Stimulated activated memory B cell treated with anti-CD40 and anti-IgM and Interleukin-4, amounts not matched to agents 10 μg/mL and 1 μg/mL and 100 μg/mL, for 72 hours (primary cell): ENCODE data around the gene TTYH3.
A peak's percentile ranks its signal among the peaks of the same experiment; 100 is the strongest.
"Not testable (repeated sequence)": the region's sequence is repeated elsewhere in the genome, so short reads cannot be mapped to it uniquely, and the experiment has no call there.

ENCODE experiments used
- ATAC-seq: fragments of 150-1000 bp; cut with Tn5 transposase; 2 replicates; pipeline ENCODE4 v1.10.0; 2021
- H3K27ac Mint-ChIP-seq: one replicate; pipeline ENCODE4 v1.8.0; 2022; ENCODE audit warnings: mild to moderate bottlenecking, mixed read lengths
- H3K27me3 Mint-ChIP-seq: one replicate; pipeline ENCODE4 v1.8.0; 2022; ENCODE audit warnings: mixed read lengths
- H3K36me3 Mint-ChIP-seq: one replicate; pipeline ENCODE4 v1.8.0; 2022; ENCODE audit warnings: mixed read lengths
- H3K4me1 Mint-ChIP-seq: one replicate; pipeline ENCODE4 v1.8.0; 2022; ENCODE audit warnings: mixed read lengths
- H3K4me3 Mint-ChIP-seq: one replicate; pipeline ENCODE4 v1.8.0; 2022; ENCODE audit warnings: mild to moderate bottlenecking, moderate library complexity, mixed read lengths
- H3K9me3 Mint-ChIP-seq: one replicate; pipeline ENCODE4 v1.8.0; 2022; ENCODE audit warnings: mixed read lengths

The TTYH3 gene

DNA sequence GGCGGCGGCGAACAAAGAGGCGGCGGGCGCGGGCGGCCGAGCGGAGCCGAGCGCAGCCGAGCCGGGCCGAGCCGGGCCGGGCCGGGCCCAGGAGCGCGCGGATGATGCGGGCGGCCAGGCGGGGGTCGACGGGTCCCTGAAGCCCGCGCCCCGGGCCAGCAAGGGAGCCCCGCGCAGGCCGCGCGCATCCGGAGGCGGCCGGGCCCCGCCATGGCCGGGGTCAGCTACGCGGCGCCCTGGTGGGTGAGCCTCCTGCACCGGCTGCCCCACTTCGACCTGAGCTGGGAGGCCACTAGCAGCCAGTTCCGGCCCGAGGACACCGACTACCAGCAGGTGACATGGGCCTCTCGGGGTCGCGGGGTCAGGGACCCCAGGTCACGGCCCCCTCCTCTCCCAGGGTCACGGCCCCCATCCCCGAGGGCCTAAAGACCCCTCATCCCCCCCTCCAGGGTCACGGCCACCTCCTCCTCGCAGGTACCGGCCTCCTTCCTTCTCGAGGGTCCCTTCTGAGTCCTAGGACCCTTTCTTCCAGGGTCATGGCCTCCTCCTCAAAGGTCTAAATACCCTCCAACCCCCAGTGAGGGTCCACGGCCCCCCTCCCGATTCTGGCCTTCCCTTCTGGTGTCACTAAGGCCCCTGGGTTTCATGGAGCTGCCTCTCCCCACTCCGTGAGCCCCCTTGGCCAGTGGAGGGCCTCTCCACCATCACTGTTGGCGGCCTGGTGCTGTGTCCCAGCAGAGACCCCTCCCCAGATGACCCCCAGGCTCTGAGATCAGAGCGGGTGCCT is at the start of gene TTYH3:
TSS of gene TTYH3 (plus strand) at position 41 of the 787 bp plus-strand sequence. CDS start at position 211, 170 bp downstream.
- Mint-ChIP-seq H3K27ac (peak within 1 kb of the TSS; percentile 94), H3K4me3 (peak within 1 kb of the TSS; percentile 97), H3K36me3 (no peaks in the 10 kb centered on the region), H3K27me3 (no peaks in the 10 kb centered on the region), H3K9me3 (no peaks in the 10 kb centered on the region), H3K4me1 (peaks cover 55% of the 10 kb centered on the region)
- peak; percentile 60 for ATAC-seq

- no peaks in the 10 kb centered on the region for H3K9me3 Mint-ChIP-seq
- H3K4me1 Mint-ChIP-seq, result no peaks in the 10 kb centered on the region
- no peak for ATAC-seq
- H3K27ac Mint-ChIP-seq, result no peak overlapping the region
- H3K36me3 Mint-ChIP-seq, result peaks cover 36% of the 10 kb centered on the region
- H3K4me3 Mint-ChIP-seq, result no peak overlapping the region
- H3K27me3 Mint-ChIP-seq, result no peaks in the 10 kb centered on the region
Observed at GRCh38 chr7:2582006-2582735, 49.6 kb upstream of the TTYH3 start.

DNA sequence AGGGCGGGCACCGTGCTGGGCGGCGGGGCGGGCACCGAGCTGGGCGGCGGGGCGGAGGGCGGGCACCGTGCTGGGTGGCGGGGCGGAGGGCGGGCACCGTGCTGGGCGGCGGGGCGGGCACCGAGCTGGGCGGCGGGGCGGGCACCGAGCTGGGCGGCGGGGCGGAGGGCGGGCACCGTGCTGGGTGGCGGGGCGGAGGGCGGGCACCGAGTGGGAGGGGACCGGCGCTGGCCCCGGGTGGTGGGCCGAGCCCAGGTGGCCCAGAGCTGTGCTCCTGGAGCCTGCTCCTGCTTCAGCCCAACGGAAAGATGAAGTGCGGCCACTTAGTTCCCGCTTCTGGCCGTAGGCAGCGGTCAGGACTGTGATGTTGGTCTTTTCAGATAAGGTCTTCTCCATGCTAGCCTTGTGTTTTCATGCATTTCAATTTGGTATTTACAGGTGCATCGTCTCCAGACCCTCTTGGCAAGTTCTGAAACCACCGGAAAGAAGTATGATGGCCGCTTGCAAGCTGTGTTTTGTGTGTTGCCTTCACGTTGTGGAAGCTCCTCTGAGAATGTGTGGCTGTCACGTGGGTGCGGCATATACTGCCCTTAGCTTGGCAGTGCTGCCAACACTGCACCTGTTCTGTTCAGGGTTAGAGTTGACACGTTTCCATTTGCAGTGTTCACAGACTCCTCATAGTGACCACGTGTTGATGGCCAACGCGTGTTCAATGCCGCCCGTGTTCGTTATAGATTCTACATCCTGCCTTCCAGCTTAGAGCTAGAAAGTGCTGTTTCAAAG is 47.8 kb upstream of the TTYH3 start:
- H3K36me3 Mint-ChIP-seq, result peaks cover 34% of the 10 kb centered on the region
- H3K27ac Mint-ChIP-seq, result no peak overlapping the region
- no peaks in the 10 kb centered on the region for H3K4me1 Mint-ChIP-seq
- H3K9me3 Mint-ChIP-seq, result no peaks in the 10 kb centered on the region
- no peaks in the 10 kb centered on the region for H3K27me3 Mint-ChIP-seq
- ATAC-seq, result no peak
- H3K4me3 Mint-ChIP-seq, result no peak overlapping the region

- Mint-ChIP-seq H3K36me3 (peaks cover 27% of the 10 kb centered on the region), H3K27ac (no peak overlapping the region), H3K9me3 (no peaks in the 10 kb centered on the region), H3K27me3 (no peaks in the 10 kb centered on the region), H3K4me3 (no peak overlapping the region), H3K4me1 (no peaks in the 10 kb centered on the region)
- no peak for ATAC-seq
Observed at GRCh38 chr7:2585446-2585845, 46.3 kb upstream of the TTYH3 start.

DNA sequence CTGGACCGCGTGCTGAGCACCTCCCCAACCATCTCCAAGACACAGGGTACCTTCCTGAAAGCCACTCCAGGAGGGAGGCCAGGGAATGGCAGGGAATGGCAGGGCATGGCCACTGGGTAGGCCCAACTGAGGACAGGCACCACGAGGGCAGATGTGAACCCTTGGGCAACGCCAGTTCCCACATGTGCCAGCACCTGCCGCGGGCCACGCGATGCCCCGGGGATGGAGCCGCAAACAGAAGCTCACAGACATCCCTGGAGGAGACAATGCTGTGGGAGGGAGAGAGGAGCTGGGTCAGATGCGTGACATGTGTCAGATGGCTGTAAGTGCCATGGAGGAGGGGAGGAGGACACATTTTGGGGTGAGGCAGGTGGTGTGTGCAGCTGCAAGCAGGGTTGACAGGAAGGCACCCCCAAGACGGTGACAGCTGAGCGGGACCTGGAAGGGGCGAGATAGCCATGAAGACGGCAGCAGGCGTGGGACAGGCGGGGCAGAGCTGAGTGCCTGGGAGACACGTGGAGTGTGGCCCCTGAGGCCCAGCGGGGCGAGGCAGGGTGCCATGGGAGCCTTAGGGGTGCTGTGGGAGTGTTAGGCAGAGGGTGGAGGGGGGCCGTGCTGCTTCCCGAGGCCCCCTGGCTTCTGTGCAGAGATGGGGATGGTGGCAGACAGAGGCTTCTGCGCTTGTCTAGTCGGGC is 45.3 kb upstream of the TTYH3 start:
- no peak overlapping the region for H3K4me3 Mint-ChIP-seq
- H3K27me3 Mint-ChIP-seq, result no peaks in the 10 kb centered on the region
- H3K27ac Mint-ChIP-seq, result no peak overlapping the region
- no peaks in the 10 kb centered on the region for H3K9me3 Mint-ChIP-seq
- peaks cover 27% of the 10 kb centered on the region for H3K36me3 Mint-ChIP-seq
- H3K4me1 Mint-ChIP-seq, result no peaks in the 10 kb centered on the region
- ATAC-seq, result no peak

- Mint-ChIP-seq H3K27ac (no peak overlapping the region), H3K4me1 (no peaks in the 10 kb centered on the region), H3K27me3 (no peaks in the 10 kb centered on the region), H3K4me3 (no peak overlapping the region), H3K9me3 (no peaks in the 10 kb centered on the region), H3K36me3 (peaks cover 27% of the 10 kb centered on the region)
- ATAC-seq, result no peak
Observed at GRCh38 chr7:2587134-2587533, 44.7 kb upstream of the TTYH3 start.

GRCh38 chr7:2587778-2588177 is 44.0 kb upstream of the TTYH3 start:
- H3K27me3 Mint-ChIP-seq, result no peaks in the 10 kb centered on the region
- H3K4me1 Mint-ChIP-seq, result no peaks in the 10 kb centered on the region
- H3K27ac Mint-ChIP-seq, result no peak overlapping the region
- H3K36me3 Mint-ChIP-seq, result peaks cover 30% of the 10 kb centered on the region
- no peaks in the 10 kb centered on the region for H3K9me3 Mint-ChIP-seq
- no peak for ATAC-seq
- H3K4me3 Mint-ChIP-seq, result no peak overlapping the region

DNA sequence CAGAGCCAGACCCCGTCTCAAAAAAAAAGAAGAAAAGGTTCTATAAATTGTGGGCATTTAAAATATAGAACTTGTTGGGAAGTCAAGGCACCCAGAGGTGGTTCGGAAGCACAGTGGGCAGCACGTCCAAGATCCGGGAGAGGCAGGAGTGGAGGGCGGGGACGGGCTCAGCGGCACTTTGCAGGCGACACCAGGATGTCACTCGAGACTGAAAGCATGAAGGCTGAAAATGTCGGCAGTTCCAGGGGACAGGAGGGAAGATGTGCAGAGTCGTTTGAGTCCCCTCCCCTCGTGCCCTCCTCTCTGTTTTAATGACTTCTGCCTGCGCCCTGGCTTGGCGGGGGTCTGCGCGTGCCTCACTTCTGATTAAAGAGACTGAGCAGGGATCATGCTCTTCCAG is 42.4 kb upstream of the TTYH3 start:
- H3K4me3 Mint-ChIP-seq, result no peak overlapping the region
- ATAC-seq, result no peak
- H3K36me3 Mint-ChIP-seq, result peaks cover 34% of the 10 kb centered on the region
- H3K4me1 Mint-ChIP-seq, result no peaks in the 10 kb centered on the region
- no peaks in the 10 kb centered on the region for H3K9me3 Mint-ChIP-seq
- no peaks in the 10 kb centered on the region for H3K27me3 Mint-ChIP-seq
- no peak overlapping the region for H3K27ac Mint-ChIP-seq

- not testable (repeated sequence) for H3K4me1 Mint-ChIP-seq, H3K4me3 Mint-ChIP-seq, ATAC-seq, H3K9me3 Mint-ChIP-seq, H3K27me3 Mint-ChIP-seq, H3K27ac Mint-ChIP-seq
- peaks cover 34% of the 10 kb centered on the region for H3K36me3 Mint-ChIP-seq
Observed at GRCh38 chr7:2589941-2590340, 41.8 kb upstream of the TTYH3 start.

- no peak overlapping the region for H3K27ac Mint-ChIP-seq
- H3K36me3 Mint-ChIP-seq, result peaks cover 32% of the 10 kb centered on the region
- H3K9me3 Mint-ChIP-seq, result no peaks in the 10 kb centered on the region
- ATAC-seq, result no peak
- no peak overlapping the region for H3K4me3 Mint-ChIP-seq
- H3K27me3 Mint-ChIP-seq, result no peaks in the 10 kb centered on the region
- H3K4me1 Mint-ChIP-seq, result no peaks in the 10 kb centered on the region
Observed at GRCh38 chr7:2592375-2592865, 39.4 kb upstream of the TTYH3 start.

GRCh38 chr7:2593036-2593727 is 38.6 kb upstream of the TTYH3 start:
- Mint-ChIP-seq H3K27ac (no peak overlapping the region), H3K4me1 (no peaks in the 10 kb centered on the region), H3K4me3 (no peak overlapping the region), H3K27me3 (no peaks in the 10 kb centered on the region), H3K9me3 (no peaks in the 10 kb centered on the region), H3K36me3 (peaks cover 29% of the 10 kb centered on the region)
- ATAC-seq, result no peak

GRCh38 chr7:2594599-2594998 is 37.2 kb upstream of the TTYH3 start:
- Mint-ChIP-seq H3K27ac (no peak overlapping the region), H3K4me3 (no peak overlapping the region), H3K27me3 (no peaks in the 10 kb centered on the region), H3K9me3 (no peaks in the 10 kb centered on the region), H3K36me3 (peaks cover 37% of the 10 kb centered on the region), H3K4me1 (no peaks in the 10 kb centered on the region)
- no peak for ATAC-seq

DNA sequence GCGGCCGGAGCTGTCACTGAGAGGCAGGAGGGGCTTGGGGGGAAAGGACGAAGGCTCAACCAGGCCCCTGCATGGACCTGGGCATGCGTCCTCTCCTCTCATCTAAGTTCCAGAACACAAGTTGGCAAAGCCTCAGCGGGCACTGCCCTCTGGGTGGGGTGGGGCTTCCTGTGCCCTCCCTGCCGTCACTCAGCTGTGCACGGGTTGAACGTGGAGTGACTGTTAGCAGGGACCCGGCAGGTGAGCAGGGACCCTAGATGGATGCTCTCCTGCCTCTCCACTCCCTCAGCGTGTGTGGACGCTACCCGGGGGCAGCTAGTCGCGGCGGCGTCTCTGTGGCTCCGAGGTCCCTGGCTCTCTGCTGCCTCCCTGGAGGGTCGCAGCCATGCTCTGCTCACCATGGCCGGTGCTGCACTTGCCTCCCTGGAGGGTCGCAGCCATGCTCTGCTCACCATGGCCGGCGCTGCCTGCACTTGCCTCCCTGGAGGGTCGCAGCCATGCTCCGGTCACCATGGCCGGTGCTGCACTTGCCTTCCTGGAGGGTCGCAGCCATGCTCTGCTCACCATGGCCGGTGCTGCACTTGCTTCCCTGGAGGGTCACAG is 36.4 kb upstream of the TTYH3 start:
- Mint-ChIP-seq H3K4me1 (no peaks in the 10 kb centered on the region), H3K36me3 (peaks cover 40% of the 10 kb centered on the region), H3K27me3 (no peaks in the 10 kb centered on the region), H3K9me3 (no peaks in the 10 kb centered on the region), H3K27ac (no peak overlapping the region), H3K4me3 (no peak overlapping the region)
- ATAC-seq, result no peak
